Esophagus muscularis mucosa (tissue), 3 donors: ENCODE measurements around the gene CACNB3.

Experiments
- POLR2A ChIP-seq: fragments of 450-650 bp; IDR thresholded peaks from one replicate; pipeline ENCODE4 v1.6.1; 2017; ENCODE audit warnings: antibody characterized with exemption, moderate library complexity, mild to moderate bottlenecking, low read depth
- POLR2AphosphoS5 ChIP-seq, 2 donors: sonication (generic); formaldehyde crosslinking; IDR thresholded peaks; one replicate each; pipeline ENCODE4 v1.6.1; 2017; ENCODE audit warnings: antibody characterized with exemption in 2 of 2
- TF ChIP-seq, protein P1 (sequence below), 3 experiments: fragments of 200-600 bp in 2 of 3; fragments of 450-650 bp in 1 of 3; sonication (generic) in 2 of 3; IDR thresholded peaks; one replicate each; pipeline ENCODE4 v1.5.1; 2017 to 2019; ENCODE audit warnings: antibody characterized with exemption in 3 of 3, mild to moderate bottlenecking in 2 of 3, moderate library complexity in 1 of 3

DNA sequence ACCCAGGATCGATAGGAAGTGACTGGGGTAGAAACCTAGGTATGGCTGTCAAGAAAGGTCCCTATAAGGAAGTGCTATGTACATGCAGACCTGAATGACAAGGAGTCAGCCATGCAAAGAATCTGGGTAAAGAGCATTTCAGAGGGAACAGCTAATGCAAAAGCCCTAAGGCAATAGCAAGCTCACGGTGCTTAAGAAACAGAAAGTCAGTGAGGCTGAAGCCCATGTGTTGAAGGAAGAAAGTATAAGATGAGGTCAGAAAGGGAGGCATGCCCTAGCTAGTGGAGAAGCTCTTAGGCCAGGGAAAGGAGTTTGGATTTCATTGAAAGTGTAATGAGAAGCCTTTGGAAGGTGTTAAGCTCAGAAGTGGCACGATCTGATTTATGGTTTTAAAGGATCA is 23.4 kb upstream of the CACNB3 start:
- TF ChIP-seq, protein P1, sequence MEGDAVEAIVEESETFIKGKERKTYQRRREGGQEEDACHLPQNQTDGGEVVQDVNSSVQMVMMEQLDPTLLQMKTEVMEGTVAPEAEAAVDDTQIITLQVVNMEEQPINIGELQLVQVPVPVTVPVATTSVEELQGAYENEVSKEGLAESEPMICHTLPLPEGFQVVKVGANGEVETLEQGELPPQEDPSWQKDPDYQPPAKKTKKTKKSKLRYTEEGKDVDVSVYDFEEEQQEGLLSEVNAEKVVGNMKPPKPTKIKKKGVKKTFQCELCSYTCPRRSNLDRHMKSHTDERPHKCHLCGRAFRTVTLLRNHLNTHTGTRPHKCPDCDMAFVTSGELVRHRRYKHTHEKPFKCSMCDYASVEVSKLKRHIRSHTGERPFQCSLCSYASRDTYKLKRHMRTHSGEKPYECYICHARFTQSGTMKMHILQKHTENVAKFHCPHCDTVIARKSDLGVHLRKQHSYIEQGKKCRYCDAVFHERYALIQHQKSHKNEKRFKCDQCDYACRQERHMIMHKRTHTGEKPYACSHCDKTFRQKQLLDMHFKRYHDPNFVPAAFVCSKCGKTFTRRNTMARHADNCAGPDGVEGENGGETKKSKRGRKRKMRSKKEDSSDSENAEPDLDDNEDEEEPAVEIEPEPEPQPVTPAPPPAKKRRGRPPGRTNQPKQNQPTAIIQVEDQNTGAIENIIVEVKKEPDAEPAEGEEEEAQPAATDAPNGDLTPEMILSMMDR (IDR thresholded peaks at IDR 0.05) = no peak
- TF ChIP-seq POLR2A = no peak
- TF ChIP-seq POLR2AphosphoS5 (IDR thresholded peaks at IDR 0.05) = no peak
